ENCODE data around the gene CRACDL. TPM values are rescaled to one million over a fixed set of nuclear protein-coding genes. Genes with fewer than 3 reads are reported as not detected.

Gene CRACDL
- total and polyA plus RNA-seq, 5 experiments from 2014 or later: 0.12 to 2.0 (median 0.81) TPM

DNA sequence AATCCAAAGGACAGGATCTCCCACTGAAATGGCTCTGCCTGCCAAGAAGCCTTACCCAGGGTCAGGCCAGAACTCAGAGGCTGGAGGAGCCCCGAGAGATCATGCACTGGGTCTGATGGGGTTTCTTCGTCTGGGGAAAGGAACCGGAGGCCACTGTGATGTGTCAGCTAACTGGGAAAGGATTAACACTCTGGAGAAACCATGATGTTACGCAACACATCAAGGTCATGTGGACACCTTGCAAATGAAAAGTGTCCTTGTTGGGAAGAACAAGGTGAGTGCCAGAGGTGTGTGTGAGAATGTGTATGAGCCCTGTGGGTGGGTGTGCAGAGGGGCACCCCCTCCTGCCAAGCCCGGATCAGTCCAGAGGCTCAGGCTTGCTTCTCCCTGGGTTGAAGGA is 86.9 kb downstream of the CRACDL start:
- Mint-ChIP-seq H3K4me3 (no peak overlapping the region), H3K27ac (no peak overlapping the region), H3K36me3 (peaks cover 0 to 4% (median 3%) of the 10 kb centered on the region in 3 donors), H3K4me1 (peaks cover 0 to 9% (median 5%) of the 10 kb centered on the region in 4 donors), H3K9me3 (peaks cover 0 to 5% (median 0%) of the 10 kb centered on the region in 9 donors), H3K27me3 (peaks cover 12 to 40% (median 21%) of the 10 kb centered on the region in 5 donors)
- POLR2A ChIA-PET: no interaction called here
- ATAC-seq (no peak), DNase-seq (no peak)

DNA sequence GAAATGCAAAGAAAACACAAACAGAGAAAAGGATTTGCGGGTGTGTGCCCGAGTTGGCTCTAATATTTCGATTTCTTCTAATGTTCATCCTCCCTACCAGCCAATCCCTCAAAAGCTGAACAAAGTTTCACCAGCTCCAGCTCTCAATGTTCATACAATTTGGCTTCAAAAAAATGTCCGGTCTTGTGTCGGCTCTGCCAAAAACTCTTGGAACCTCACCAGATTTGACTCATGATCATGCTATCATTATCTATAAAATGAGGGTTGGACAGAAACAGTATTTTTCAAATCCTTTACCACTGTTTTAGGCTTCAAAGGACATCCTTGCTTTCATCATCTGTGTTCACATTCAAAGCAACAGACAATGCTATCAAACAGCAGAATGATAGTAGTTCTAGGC is 88.2 kb downstream of the CRACDL start:
- peaks cover 0 to 5% (median 2%) of the 10 kb centered on the region in 4 donors for H3K4me1 Mint-ChIP-seq
- no peak overlapping the region for H3K27ac Mint-ChIP-seq
- POLR2A ChIA-PET: no interaction called here
- DNase-seq (no peak), ATAC-seq (no peak)
- H3K36me3 Mint-ChIP-seq: peaks cover 0 to 4% (median 0%) of the 10 kb centered on the region in 3 donors
- H3K27me3 Mint-ChIP-seq: peaks cover 12 to 29% (median 18%) of the 10 kb centered on the region in 5 donors
- no peak overlapping the region for H3K4me3 Mint-ChIP-seq
- H3K9me3 Mint-ChIP-seq: no peaks in the 10 kb centered on the region

DNA sequence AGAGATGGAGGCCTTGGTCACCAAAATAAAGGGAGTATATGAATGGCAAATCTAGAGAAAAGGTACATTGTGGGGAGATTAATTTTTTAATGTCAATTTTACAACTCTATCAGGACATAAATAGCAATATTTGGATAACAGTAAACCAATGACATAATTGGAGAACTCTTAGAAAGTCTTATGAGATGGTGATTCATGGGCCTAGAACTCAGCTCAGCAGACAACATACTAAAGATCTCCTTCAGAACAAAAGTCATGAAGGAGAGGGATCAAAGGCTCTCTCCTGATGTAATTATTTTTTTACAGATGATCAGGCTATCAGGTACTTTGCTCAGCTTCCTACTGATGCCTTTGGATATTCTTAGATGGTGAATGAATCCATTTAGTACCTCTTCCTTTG is 90.0 kb downstream of the CRACDL start:
- Mint-ChIP-seq H3K4me3 (no peak overlapping the region), H3K4me1 (no peaks in the 10 kb centered on the region), H3K9me3 (no peaks in the 10 kb centered on the region), H3K36me3 (no peaks in the 10 kb centered on the region), H3K27me3 (peaks cover 5 to 20% (median 8%) of the 10 kb centered on the region in 5 donors), H3K27ac (no peak overlapping the region)
- DNase-seq: no peak
- POLR2A ChIA-PET: no interaction called here
- ATAC-seq: no peak

DNA sequence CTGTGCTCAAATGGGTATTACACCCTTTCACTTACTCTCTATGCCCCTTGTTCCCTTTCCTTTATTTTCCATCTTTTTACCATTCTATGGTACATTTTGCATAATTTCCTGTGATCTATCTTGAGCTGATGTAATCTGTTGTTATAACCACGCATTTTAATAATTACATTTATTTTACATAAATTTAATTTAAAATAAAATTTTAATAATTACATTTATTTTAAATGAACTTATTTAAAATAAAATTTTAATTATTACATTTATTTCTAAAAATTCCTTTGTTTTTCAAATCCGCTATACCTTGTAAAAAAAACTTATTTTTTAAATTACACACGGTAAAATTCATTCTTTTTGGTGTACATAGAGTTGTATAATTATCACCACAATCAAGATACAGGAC is 93.9 kb downstream of the CRACDL start:
- Mint-ChIP-seq H3K9me3 (no peaks in the 10 kb centered on the region), H3K36me3 (no peaks in the 10 kb centered on the region), H3K4me3 (no peak overlapping the region), H3K27me3 (peaks cover 0 to 3% (median under 1%) of the 10 kb centered on the region in 5 donors), H3K27ac (no peak overlapping the region), H3K4me1 (peaks cover under 1 to 2% (median 2%) of the 10 kb centered on the region in 4 donors)
- POLR2A ChIA-PET: no interaction called here
- DNase-seq (no peak), ATAC-seq (no peak)

DNA sequence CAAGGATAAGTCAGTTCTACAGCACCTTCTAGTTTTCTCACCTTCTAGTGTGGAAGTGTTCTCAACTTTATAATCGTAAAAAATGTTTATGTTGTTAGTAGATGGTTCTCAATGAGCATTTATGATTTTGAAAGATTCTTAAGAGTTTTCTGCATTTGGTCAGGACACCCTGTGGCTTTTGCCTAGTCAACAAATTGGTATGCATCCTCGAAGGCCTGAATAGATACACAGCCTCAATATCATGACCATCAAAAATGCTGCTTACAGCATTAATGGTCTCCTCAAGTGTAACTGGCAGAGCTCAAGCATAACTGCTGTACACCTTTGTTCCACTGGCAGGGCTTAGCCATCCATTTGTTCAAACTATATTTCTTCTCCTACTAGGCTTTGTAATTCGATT is 96.7 kb downstream of the CRACDL start:
- Mint-ChIP-seq H3K27ac (no peak overlapping the region), H3K4me3 (no peak overlapping the region), H3K4me1 (peaks cover 13 to 23% (median 22%) of the 10 kb centered on the region in 4 donors), H3K36me3 (no peaks in the 10 kb centered on the region), H3K9me3 (no peaks in the 10 kb centered on the region), H3K27me3 (peaks cover 0 to 1% (median 0%) of the 10 kb centered on the region in 5 donors)
- ATAC-seq (no peak), DNase-seq (no peak)
- POLR2A ChIA-PET: no interaction called here

DNA sequence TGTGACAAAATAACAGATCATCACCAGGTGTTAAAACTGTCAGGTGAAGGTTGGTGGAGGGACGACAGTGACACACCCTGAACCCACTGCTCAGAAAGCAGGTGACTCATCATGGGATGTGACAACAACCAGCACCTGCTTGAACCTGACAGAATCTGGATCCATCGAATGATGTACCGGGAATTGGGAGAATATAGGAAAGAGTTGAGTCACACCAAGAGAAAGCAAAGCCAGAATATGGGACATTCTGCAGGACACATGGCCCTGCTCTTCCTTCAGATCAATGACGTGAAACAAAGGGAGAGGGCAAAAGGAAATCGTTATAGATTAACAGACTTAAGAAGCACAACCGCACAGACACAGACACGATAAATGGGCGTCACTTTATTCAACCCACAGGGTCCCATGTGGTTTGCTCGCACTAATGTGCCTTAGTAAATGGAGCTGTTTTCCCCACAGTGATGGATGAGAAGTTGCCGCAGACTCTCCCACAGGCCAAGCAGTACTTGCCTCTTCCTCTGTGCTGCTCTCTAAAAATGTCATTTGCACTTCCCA is 100.1 kb downstream of the CRACDL start:
- POLR2A ChIA-PET: interaction anchor here (0.5 to 2.2 kb wide), 12 partner anchors 63 to 227 kb away, joined by 3 to 18 read pairs (median 4); partner anchors contain the start of gene MGAT4A
- ATAC-seq: peak; percentile 85 to 92
- peaks cover 14 to 44% (median 37%) of the 10 kb centered on the region in 4 donors for H3K4me1 Mint-ChIP-seq
- peak in 9 of 10 donors; percentile 40 to 81 (median 69) for DNase-seq
- no peaks in the 10 kb centered on the region for H3K36me3 Mint-ChIP-seq
- H3K27ac Mint-ChIP-seq: peak overlapping the region; percentile 83 to 98 (median 93)
- H3K4me3 Mint-ChIP-seq: peak overlapping the region; percentile 43 to 83 (median 64)
- H3K9me3 Mint-ChIP-seq: no peaks in the 10 kb centered on the region
- H3K27me3 Mint-ChIP-seq: no peaks in the 10 kb centered on the region

DNA sequence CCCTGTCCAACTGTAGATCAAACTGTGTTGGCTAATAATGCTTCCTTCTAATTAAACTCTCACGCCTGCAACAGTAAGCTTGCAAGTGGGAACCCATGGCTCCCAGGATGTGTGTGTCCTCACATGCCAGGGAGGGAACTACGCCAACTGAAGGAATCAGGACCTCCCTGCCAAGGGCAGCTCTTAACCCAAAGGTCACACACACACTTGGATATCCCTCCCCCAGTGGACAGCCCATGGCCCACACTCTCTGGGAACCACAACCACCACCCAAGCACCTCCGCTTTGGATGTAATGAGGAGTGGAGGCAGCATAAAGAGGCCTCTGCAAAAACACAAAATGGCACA is 102.1 kb downstream of the CRACDL start:
- no peak for ATAC-seq
- no peak for DNase-seq
- Mint-ChIP-seq H3K4me3 (no peak overlapping the region), H3K36me3 (no peaks in the 10 kb centered on the region), H3K9me3 (no peaks in the 10 kb centered on the region), H3K4me1 (peaks cover 20 to 60% (median 48%) of the 10 kb centered on the region in 4 donors), H3K27me3 (no peaks in the 10 kb centered on the region), H3K27ac (peak overlapping the region in 6 of 10 donors; percentile 27 to 81 (median 59))
- POLR2A ChIA-PET: interaction anchor here (0.6 to 1.5 kb wide), 2 partner anchors 62 to 191 kb away, joined by 3 to 4 read pairs; no protein-coding TSS in a partner anchor

DNA sequence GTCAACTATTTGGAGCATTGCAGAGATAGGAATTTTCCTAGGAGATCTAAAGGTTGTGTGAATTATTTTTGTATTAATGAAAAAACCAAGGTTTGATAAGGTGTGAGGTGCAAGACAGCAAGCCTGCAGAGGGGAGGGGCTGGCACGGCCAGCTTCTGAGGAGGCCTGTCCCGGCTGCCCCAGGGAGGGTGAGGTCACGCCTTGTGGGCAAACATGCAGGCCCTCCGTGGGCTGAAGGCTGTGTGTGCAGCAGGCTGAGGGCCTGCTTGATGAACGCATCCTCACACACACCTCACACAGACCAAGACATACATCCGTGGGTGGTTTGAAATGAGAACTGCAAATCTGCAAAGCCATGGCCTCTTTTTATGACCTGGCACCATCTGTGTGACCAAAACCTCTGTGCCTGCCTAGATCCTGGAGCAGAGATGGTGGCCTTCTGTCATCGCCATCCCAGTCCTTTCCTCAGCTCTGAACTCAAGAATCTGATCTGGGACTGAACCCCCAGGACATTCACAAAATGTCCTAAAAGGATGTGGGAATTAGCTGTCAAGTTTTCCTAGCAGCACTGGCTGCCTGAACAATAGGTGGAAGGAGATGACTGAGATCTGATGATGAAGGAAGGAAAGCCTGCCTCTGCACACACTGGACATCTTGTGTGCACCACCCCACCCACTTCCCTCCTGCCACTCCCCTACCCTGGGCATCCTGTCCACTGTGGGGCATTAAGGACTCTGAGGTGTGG is 102.7 kb downstream of the CRACDL start:
- no peak overlapping the region for H3K4me3 Mint-ChIP-seq
- H3K27ac Mint-ChIP-seq: peak overlapping the region in 6 of 10 donors; percentile 11 to 91 (median 68)
- no peaks in the 10 kb centered on the region for H3K36me3 Mint-ChIP-seq
- H3K4me1 Mint-ChIP-seq: peaks cover 24 to 66% (median 54%) of the 10 kb centered on the region in 4 donors
- POLR2A ChIA-PET: interaction anchor here (0.6 kb wide), 1 partner anchor 191 kb away, joined by 3 read pairs; no protein-coding TSS in a partner anchor
- ATAC-seq (no peak), DNase-seq (peak in 1 of 10 donors; percentile 50)
- no peaks in the 10 kb centered on the region for H3K9me3 Mint-ChIP-seq
- no peaks in the 10 kb centered on the region for H3K27me3 Mint-ChIP-seq

DNA sequence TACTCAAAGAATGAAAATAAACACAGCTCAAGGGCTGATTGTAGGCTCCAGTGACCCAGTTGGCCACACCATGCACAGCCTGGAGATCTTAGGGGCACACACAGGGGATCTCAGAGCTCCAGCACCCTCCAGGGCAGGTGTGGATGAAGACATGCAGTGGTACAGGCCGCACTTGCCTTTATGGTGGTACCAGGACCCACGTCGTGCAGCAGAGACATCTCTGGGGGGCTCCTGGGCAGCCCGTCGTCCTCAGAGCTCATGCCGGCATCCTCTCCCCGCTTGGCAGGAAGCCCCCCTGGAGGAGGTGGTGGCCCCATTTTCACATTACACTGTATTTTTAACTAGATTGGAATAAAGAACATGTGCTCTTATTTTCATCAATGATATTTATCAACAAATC is 103.9 kb downstream of the CRACDL start:
- no peaks in the 10 kb centered on the region for H3K9me3 Mint-ChIP-seq
- H3K27ac Mint-ChIP-seq: peak overlapping the region in 5 of 10 donors; percentile 14 to 72 (median 42)
- POLR2A ChIA-PET: interaction anchor here (1.6 to 1.9 kb wide), 2 partner anchors 10 to 61 kb away, joined by 5 to 8 read pairs; no protein-coding TSS in a partner anchor
- DNase-seq (no peak), ATAC-seq (no peak)
- H3K4me1 Mint-ChIP-seq: peaks cover 30 to 73% (median 59%) of the 10 kb centered on the region in 4 donors
- no peaks in the 10 kb centered on the region for H3K27me3 Mint-ChIP-seq
- no peak overlapping the region for H3K4me3 Mint-ChIP-seq
- H3K36me3 Mint-ChIP-seq: no peaks in the 10 kb centered on the region

DNA sequence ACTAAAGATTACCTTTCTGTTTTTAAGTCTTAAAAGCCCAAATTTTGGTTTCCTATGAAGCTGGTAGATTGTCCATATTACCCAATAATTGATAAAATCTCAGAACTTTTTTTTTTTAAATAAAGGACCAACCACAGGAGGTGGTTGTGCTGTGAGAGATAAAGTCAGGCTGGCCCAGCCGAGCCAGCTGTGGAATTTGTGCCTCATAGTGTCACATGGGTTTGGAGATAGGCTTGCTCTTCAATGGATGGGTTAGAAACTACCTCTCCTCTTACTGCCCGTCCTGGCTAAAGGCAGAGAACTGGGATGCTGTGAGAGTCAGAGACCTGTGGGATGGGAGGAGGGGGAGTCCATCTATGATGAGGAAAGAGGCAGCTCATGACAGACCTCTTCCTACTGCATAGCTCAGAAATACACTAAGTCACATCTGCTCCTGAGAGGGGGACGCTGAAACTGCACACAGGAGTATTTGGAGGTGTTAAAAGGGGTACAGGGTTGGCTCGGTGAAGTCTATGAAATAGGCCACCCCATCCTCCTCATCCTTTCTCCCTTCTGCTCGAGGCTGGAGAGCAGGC is 105.4 kb downstream of the CRACDL start:
- H3K4me3 Mint-ChIP-seq: no peak overlapping the region
- H3K9me3 Mint-ChIP-seq: no peaks in the 10 kb centered on the region
- POLR2A ChIA-PET: interaction anchor here (0.6 to 1.9 kb wide), 2 partner anchors 60 to 183 kb away, joined by 4 to 8 read pairs; no protein-coding TSS in a partner anchor
- ATAC-seq (no peak), DNase-seq (no peak)
- H3K4me1 Mint-ChIP-seq: peaks cover 21 to 66% (median 51%) of the 10 kb centered on the region in 4 donors
- no peaks in the 10 kb centered on the region for H3K36me3 Mint-ChIP-seq
- peak overlapping the region in 5 of 10 donors; percentile 15 to 80 (median 56) for H3K27ac Mint-ChIP-seq
- no peaks in the 10 kb centered on the region for H3K27me3 Mint-ChIP-seq

DNA sequence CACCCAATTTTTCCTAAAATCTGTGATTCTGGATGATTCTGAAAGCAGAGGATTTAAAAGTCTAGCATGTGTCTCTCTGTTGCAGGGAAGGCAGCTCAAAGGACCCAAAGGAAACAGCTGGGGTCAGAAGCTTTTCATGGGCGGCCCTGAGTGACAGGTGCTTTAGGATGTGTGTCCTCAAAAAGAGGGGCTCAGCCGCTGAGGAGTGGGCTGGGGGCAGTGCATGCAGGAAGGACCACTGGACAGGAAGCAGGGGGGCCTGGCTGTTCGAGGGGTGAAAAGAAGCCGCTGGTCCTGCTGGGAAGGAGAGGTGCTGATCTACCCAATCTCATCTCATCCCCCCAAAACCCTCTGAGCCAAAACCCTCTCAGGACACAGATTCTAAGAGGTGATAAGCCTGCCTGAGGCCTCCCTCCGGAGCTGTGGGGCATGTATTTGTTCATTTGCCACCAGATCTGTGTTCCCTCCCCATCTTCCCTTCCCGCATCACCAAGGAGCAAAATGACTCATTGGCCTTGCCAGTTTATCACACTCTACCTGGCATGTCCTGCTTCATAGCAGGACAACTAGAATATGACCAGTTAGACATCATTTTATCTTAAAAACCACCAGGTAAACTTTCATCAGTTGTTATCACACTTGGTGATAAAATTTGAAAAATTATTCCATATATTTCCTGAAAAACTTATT is 106.3 kb downstream of the CRACDL start:
- H3K27me3 Mint-ChIP-seq: no peaks in the 10 kb centered on the region
- H3K36me3 Mint-ChIP-seq: no peaks in the 10 kb centered on the region
- ATAC-seq (no peak), DNase-seq (no peak)
- peak overlapping the region in 6 of 10 donors; percentile 24 to 72 (median 44) for H3K4me3 Mint-ChIP-seq
- POLR2A ChIA-PET: interaction anchor here (0.8 to 1.7 kb wide), 6 partner anchors 11 to 221 kb away, joined by 3 to 8 read pairs (median 4); partner anchors contain the start of genes COA5, MGAT4A and UNC50
- H3K27ac Mint-ChIP-seq: peak overlapping the region; percentile 37 to 90 (median 78)
- no peaks in the 10 kb centered on the region for H3K9me3 Mint-ChIP-seq
- peaks cover 21 to 66% (median 45%) of the 10 kb centered on the region in 4 donors for H3K4me1 Mint-ChIP-seq

DNA sequence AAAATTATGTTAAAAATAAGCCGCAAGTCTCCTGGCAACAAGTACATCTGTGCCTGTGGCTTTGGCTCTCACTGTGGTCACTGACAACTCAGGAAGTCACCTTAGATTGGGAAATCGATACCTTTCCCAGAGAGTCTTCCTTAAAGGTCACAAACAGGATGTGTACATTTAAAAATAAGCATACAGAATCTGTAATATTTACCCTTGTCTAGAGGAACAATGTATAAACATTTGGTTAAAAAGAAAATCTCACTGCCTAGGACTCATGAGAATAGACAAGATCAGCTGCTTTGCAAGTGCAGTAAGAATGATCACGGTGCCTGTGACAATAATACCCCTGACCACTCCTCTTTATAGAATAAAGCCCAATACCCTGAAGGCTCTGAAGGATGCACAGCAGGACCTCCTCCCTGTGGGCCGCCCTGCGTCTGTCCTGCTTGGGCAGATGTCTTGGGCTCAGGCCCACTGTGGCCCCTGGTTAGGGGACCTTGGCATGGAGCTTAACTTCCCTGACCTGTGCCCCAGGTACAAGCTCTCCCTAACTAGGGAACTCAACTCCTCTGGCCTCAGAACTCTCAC is 107.1 kb downstream of the CRACDL start:
- POLR2A ChIA-PET: interaction anchor here (0.8 to 1.7 kb wide), 7 partner anchors 10 to 220 kb away, joined by 3 to 8 read pairs (median 4); partner anchors contain the start of genes COA5, MGAT4A and UNC50
- DNase-seq: peak in 1 of 10 donors; percentile 29
- Mint-ChIP-seq H3K4me1 (peaks cover 22 to 70% (median 51%) of the 10 kb centered on the region in 4 donors), H3K27ac (peak overlapping the region; percentile 37 to 90 (median 78)), H3K9me3 (no peaks in the 10 kb centered on the region), H3K27me3 (peaks cover 0 to under 1% (median 0%) of the 10 kb centered on the region in 5 donors), H3K4me3 (peak overlapping the region in 9 of 10 donors; percentile 7 to 72 (median 47)), H3K36me3 (no peaks in the 10 kb centered on the region)
- ATAC-seq: peak; percentile 61 to 69

Data from naive thymus-derived CD8-positive, alpha-beta T cell (primary cell).